ENCODE results near the gene OGDHL.

OGDHL gene

GRCh38 chr10:49749556-49750491 is 12.3 kb downstream of the OGDHL start:
- H3K4me3 ChIP-seq (ENCODE audit: low read depth in 1 of 2, low read length in 2 of 2) = no peak overlapping the region
- no peaks in the 10 kb centered on the region for H3K27me3 ChIP-seq (ENCODE audit: control insufficient read depth in 1 of 2, insufficient read depth in 2 of 2, low read length in 2 of 2)
- no peak overlapping the region for H3K27ac ChIP-seq (ENCODE audit: low read depth, low read length)
- no peaks in the 10 kb centered on the region for H3K36me3 ChIP-seq (ENCODE audit: control insufficient read depth in 1 of 2, insufficient read depth in 2 of 2, low read length in 2 of 2)
- H3K9ac ChIP-seq (ENCODE audit: low read depth in 1 of 2, low read length in 2 of 2) = no peak overlapping the region
- H3K9me3 ChIP-seq (ENCODE audit: control insufficient read depth in 1 of 2, low read length in 2 of 2) = no peaks in the 10 kb centered on the region
- H3K4me1 ChIP-seq (ENCODE audit: control insufficient read depth in 1 of 2, insufficient read depth in 2 of 2, low read length in 2 of 2) = no peaks in the 10 kb centered on the region

GRCh38 chr10:49749144-49749543 is 13.0 kb downstream of the OGDHL start:
- no peaks in the 10 kb centered on the region for H3K36me3 ChIP-seq (ENCODE audit: control insufficient read depth in 1 of 2, insufficient read depth in 2 of 2, low read length in 2 of 2)
- no peak overlapping the region for H3K9ac ChIP-seq (ENCODE audit: low read depth in 1 of 2, low read length in 2 of 2)
- no peaks in the 10 kb centered on the region for H3K27me3 ChIP-seq (ENCODE audit: control insufficient read depth in 1 of 2, insufficient read depth in 2 of 2, low read length in 2 of 2)
- H3K4me3 ChIP-seq (ENCODE audit: low read depth in 1 of 2, low read length in 2 of 2) = no peak overlapping the region
- no peak overlapping the region for H3K27ac ChIP-seq (ENCODE audit: low read depth, low read length)
- no peaks in the 10 kb centered on the region for H3K9me3 ChIP-seq (ENCODE audit: control insufficient read depth in 1 of 2, low read length in 2 of 2)
- no peaks in the 10 kb centered on the region for H3K4me1 ChIP-seq (ENCODE audit: control insufficient read depth in 1 of 2, insufficient read depth in 2 of 2, low read length in 2 of 2)

GRCh38 chr10:49748006-49748405 is 14.1 kb downstream of the OGDHL start:
- Histone ChIP-seq H3K4me3 (ENCODE audit: low read depth in 1 of 2, low read length in 2 of 2) (no peak overlapping the region), H3K9me3 (ENCODE audit: control insufficient read depth in 1 of 2, low read length in 2 of 2) (no peaks in the 10 kb centered on the region), H3K4me1 (ENCODE audit: control insufficient read depth in 1 of 2, insufficient read depth in 2 of 2, low read length in 2 of 2) (no peaks in the 10 kb centered on the region), H3K27me3 (ENCODE audit: control insufficient read depth in 1 of 2, insufficient read depth in 2 of 2, low read length in 2 of 2) (no peaks in the 10 kb centered on the region), H3K9ac (ENCODE audit: low read depth in 1 of 2, low read length in 2 of 2) (no peak overlapping the region), H3K36me3 (ENCODE audit: control insufficient read depth in 1 of 2, insufficient read depth in 2 of 2, low read length in 2 of 2) (no peaks in the 10 kb centered on the region), H3K27ac (ENCODE audit: low read depth, low read length) (no peak overlapping the region)

DNA sequence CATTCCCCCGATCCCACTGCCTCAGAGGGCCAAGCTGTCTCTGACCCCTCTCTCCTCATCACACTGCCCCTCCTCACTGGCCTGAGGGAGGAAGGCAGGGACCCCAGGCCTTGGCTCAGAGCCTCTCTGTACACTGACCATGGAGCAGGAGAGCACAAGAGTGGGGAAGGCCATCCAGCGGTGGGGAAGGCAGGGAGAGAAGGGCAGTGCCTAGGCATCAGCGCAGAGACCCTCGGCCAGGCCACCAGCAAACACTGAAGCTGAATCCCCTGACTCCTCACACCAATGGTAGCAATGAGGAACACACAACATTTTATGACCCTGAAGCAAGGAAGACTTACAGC is 14.8 kb downstream of the OGDHL start:
- no peak overlapping the region for H3K4me3 ChIP-seq (ENCODE audit: low read depth in 1 of 2, low read length in 2 of 2)
- no peaks in the 10 kb centered on the region for H3K4me1 ChIP-seq (ENCODE audit: control insufficient read depth in 1 of 2, insufficient read depth in 2 of 2, low read length in 2 of 2)
- H3K9ac ChIP-seq (ENCODE audit: low read depth in 1 of 2, low read length in 2 of 2) = no peak overlapping the region
- no peaks in the 10 kb centered on the region for H3K27me3 ChIP-seq (ENCODE audit: control insufficient read depth in 1 of 2, insufficient read depth in 2 of 2, low read length in 2 of 2)
- no peak overlapping the region for H3K27ac ChIP-seq (ENCODE audit: low read depth, low read length)
- H3K36me3 ChIP-seq (ENCODE audit: control insufficient read depth in 1 of 2, insufficient read depth in 2 of 2, low read length in 2 of 2) = no peaks in the 10 kb centered on the region
- H3K9me3 ChIP-seq (ENCODE audit: control insufficient read depth in 1 of 2, low read length in 2 of 2) = no peaks in the 10 kb centered on the region

GRCh38 chr10:49746626-49747302 is 15.4 kb downstream of the OGDHL start:
- no peaks in the 10 kb centered on the region for H3K36me3 ChIP-seq (ENCODE audit: control insufficient read depth in 1 of 2, insufficient read depth in 2 of 2, low read length in 2 of 2)
- H3K27ac ChIP-seq (ENCODE audit: low read depth, low read length) = no peak overlapping the region
- H3K4me1 ChIP-seq (ENCODE audit: control insufficient read depth in 1 of 2, insufficient read depth in 2 of 2, low read length in 2 of 2) = no peaks in the 10 kb centered on the region
- no peaks in the 10 kb centered on the region for H3K9me3 ChIP-seq (ENCODE audit: control insufficient read depth in 1 of 2, low read length in 2 of 2)
- H3K9ac ChIP-seq (ENCODE audit: low read depth in 1 of 2, low read length in 2 of 2) = no peak overlapping the region
- H3K4me3 ChIP-seq (ENCODE audit: low read depth in 1 of 2, low read length in 2 of 2) = no peak overlapping the region
- no peaks in the 10 kb centered on the region for H3K27me3 ChIP-seq (ENCODE audit: control insufficient read depth in 1 of 2, insufficient read depth in 2 of 2, low read length in 2 of 2)

- H3K36me3 ChIP-seq (ENCODE audit: control insufficient read depth in 1 of 2, insufficient read depth in 2 of 2, low read length in 2 of 2) = no peaks in the 10 kb centered on the region
- H3K9me3 ChIP-seq (ENCODE audit: control insufficient read depth in 1 of 2, low read length in 2 of 2) = no peaks in the 10 kb centered on the region
- H3K27ac ChIP-seq (ENCODE audit: low read depth, low read length) = no peak overlapping the region
- no peak overlapping the region for H3K4me3 ChIP-seq (ENCODE audit: low read depth in 1 of 2, low read length in 2 of 2)
- H3K27me3 ChIP-seq (ENCODE audit: control insufficient read depth in 1 of 2, insufficient read depth in 2 of 2, low read length in 2 of 2) = no peaks in the 10 kb centered on the region
- H3K4me1 ChIP-seq (ENCODE audit: control insufficient read depth in 1 of 2, insufficient read depth in 2 of 2, low read length in 2 of 2) = no peaks in the 10 kb centered on the region
- H3K9ac ChIP-seq (ENCODE audit: low read depth in 1 of 2, low read length in 2 of 2) = no peak overlapping the region
These were observed 16.4 kb downstream of the OGDHL start for GRCh38 chr10:49745756-49746155.

DNA sequence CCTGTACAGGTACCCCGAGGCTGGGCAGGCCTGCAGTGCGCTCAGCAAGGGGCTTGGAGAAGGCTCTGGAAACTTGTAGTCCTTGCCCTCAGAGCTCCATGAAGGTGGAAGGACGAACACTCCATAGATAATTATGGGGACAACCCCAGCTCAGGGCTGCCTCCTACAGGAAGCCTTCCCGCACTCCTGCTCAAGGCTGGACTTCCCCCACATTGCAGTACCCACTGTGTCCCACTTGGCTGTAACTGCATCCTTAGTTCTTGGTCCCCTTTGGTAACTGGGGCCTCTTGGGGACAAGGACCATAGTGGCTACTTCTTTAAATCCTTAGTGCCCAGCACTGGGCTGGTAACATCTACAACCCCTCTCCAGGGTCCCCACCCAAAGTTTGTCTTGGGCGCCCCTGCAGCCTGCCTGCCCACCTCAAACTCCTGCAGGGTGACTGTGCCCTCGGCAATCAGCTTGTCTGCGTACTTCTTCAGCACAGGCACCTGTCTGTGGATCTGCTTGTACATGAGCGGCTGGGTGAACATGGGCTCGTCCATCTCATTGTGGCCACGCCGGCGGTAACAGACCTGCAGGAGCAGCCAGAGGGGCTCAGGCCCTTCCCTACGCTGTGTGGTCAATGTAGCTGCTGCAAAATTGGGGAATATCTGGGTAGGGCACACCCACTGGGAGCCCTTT is 17.1 kb downstream of the OGDHL start:
- Histone ChIP-seq H3K9ac (ENCODE audit: low read depth in 1 of 2, low read length in 2 of 2) (no peak overlapping the region), H3K4me1 (ENCODE audit: control insufficient read depth in 1 of 2, insufficient read depth in 2 of 2, low read length in 2 of 2) (no peaks in the 10 kb centered on the region), H3K27me3 (ENCODE audit: control insufficient read depth in 1 of 2, insufficient read depth in 2 of 2, low read length in 2 of 2) (no peaks in the 10 kb centered on the region), H3K27ac (ENCODE audit: low read depth, low read length) (no peak overlapping the region), H3K9me3 (ENCODE audit: control insufficient read depth in 1 of 2, low read length in 2 of 2) (no peaks in the 10 kb centered on the region), H3K4me3 (ENCODE audit: low read depth in 1 of 2, low read length in 2 of 2) (no peak overlapping the region), H3K36me3 (ENCODE audit: control insufficient read depth in 1 of 2, insufficient read depth in 2 of 2, low read length in 2 of 2) (no peaks in the 10 kb centered on the region)

DNA sequence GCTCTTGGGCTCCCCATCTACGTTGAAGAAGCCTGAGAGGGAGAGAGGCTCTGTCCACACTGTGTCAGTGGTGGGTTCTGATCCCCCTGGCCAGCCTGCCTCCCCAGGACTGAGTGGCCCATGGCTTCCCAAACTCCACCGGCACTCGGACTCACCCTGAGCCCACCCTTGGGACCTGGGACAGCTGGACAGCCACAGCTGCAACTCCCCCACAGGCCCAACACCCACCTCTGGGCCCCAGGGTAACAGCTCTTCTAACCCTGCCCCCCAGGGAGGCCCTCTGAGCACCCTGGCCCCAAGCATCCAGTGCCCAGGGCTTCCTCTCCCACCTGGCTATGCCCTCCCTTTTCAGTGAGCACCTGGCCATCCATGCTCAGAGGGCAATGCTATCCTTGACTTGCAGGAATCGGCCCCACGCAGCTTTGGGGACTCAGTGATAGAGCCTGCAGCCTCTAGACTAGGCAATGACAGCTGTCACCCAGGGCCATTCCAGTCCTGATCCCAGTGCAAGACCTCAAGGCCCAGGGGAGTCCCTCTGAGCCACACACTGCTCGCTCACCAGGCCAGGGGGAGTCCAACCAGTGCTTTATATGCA is 17.9 kb downstream of the OGDHL start:
- H3K4me3 ChIP-seq (ENCODE audit: low read depth in 1 of 2, low read length in 2 of 2) = no peak overlapping the region
- H3K4me1 ChIP-seq (ENCODE audit: control insufficient read depth in 1 of 2, insufficient read depth in 2 of 2, low read length in 2 of 2) = no peaks in the 10 kb centered on the region
- no peak overlapping the region for H3K27ac ChIP-seq (ENCODE audit: low read depth, low read length)
- no peaks in the 10 kb centered on the region for H3K27me3 ChIP-seq (ENCODE audit: control insufficient read depth in 1 of 2, insufficient read depth in 2 of 2, low read length in 2 of 2)
- no peaks in the 10 kb centered on the region for H3K9me3 ChIP-seq (ENCODE audit: control insufficient read depth in 1 of 2, low read length in 2 of 2)
- no peak overlapping the region for H3K9ac ChIP-seq (ENCODE audit: low read depth in 1 of 2, low read length in 2 of 2)
- no peaks in the 10 kb centered on the region for H3K36me3 ChIP-seq (ENCODE audit: control insufficient read depth in 1 of 2, insufficient read depth in 2 of 2, low read length in 2 of 2)

GRCh38 chr10:49743464-49744075 is 18.6 kb downstream of the OGDHL start:
- Histone ChIP-seq H3K4me1 (ENCODE audit: control insufficient read depth in 1 of 2, insufficient read depth in 2 of 2, low read length in 2 of 2) (no peaks in the 10 kb centered on the region), H3K27me3 (ENCODE audit: control insufficient read depth in 1 of 2, insufficient read depth in 2 of 2, low read length in 2 of 2) (no peaks in the 10 kb centered on the region), H3K4me3 (ENCODE audit: low read depth in 1 of 2, low read length in 2 of 2) (no peak overlapping the region), H3K27ac (ENCODE audit: low read depth, low read length) (no peak overlapping the region), H3K36me3 (ENCODE audit: control insufficient read depth in 1 of 2, insufficient read depth in 2 of 2, low read length in 2 of 2) (no peaks in the 10 kb centered on the region), H3K9ac (ENCODE audit: low read depth in 1 of 2, low read length in 2 of 2) (no peak overlapping the region), H3K9me3 (ENCODE audit: control insufficient read depth in 1 of 2, low read length in 2 of 2) (no peaks in the 10 kb centered on the region)
